ENCODE measurements around the gene APBB3. TPM values are rescaled to one million over a fixed set of nuclear protein-coding genes. Genes with fewer than 3 reads are reported as not detected.

The APBB3 gene
- total RNA-seq, 1 donor from 2014 or later, result 6.7 TPM

- peak; percentile 65 to 74 for DNase-seq (ENCODE audit: low read depth in 2 of 2)
Measured at GRCh38 chr5:140575309-140575708, 10.9 kb upstream of the APBB3 start.

DNA sequence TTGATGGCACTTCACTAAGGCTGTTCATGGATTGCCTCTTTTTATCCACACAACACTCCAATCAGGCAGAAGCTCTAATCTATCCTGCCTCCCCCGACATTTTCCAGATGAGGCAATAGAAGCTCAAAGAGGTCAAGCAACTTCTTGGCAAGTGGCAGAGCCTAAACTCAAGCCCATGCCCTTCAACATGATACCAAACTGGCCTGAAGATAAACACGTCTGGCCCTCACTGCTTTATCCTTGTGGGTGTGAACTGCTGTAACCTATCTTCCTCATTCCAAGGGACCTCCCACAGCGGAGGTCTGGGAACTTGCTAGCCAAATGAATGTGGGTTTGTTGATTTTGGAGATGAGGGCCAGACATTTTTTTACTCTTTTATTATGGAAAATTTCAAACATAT is 9.8 kb upstream of the APBB3 start:
- peak in 1 of 2 donors; percentile 89 for DNase-seq (ENCODE audit: low read depth in 2 of 2)

DNA sequence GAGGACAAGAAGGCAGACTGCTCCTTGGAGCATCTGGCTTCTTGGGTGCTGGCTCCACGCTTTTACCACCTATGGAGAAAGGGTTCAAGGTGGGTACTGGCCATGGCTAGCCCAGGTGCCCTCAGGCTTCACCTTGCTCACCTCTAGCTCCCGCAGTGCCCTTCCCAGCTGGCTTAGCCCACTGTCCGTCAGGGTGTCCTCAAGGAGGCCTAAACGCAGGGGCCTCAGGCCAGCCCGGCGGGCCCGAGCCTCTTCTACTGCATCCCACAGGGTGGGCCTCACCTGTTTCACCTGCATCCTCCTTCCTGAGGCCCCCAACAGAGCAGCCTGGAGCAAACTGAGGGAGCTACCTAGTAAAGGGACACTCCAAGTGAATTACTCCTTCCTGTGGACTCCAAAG is 9.3 kb upstream of the APBB3 start:
- DNase-seq (ENCODE audit: low read depth in 2 of 2), result no peak

- DNase-seq (ENCODE audit: low read depth in 2 of 2), result no peak
Measured at GRCh38 chr5:140571105-140571504, 6.7 kb upstream of the APBB3 start.

- DNase-seq (ENCODE audit: low read depth in 2 of 2), result no peak
Measured at GRCh38 chr5:140570488-140570887, 6.1 kb upstream of the APBB3 start.

DNA sequence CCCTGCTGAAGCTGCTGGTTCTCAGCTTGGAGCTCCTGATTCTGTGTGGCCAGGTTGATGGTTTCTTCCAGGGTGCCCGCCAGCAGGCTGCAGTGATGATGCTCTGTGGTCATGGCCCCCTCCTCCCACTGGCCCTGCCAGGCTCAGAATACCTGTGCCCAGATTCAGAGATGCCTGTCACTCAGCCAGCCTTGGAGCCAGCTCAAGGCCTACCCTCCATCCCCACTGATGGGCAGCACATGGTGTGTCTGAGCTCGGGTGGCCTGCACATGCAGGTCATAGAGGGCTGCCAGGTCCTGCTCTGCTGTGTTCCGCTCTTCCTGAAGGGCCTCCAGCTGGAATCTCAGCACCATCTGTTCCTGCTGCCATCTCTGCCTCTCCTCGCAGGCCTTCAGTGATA is 5.7 kb upstream of the APBB3 start:
- DNase-seq (ENCODE audit: low read depth in 2 of 2), result no peak

- peak in 1 of 2 donors; percentile 63 for DNase-seq (ENCODE audit: low read depth in 2 of 2)
Measured at GRCh38 chr5:140569197-140569596, 4.8 kb upstream of the APBB3 start.

DNA sequence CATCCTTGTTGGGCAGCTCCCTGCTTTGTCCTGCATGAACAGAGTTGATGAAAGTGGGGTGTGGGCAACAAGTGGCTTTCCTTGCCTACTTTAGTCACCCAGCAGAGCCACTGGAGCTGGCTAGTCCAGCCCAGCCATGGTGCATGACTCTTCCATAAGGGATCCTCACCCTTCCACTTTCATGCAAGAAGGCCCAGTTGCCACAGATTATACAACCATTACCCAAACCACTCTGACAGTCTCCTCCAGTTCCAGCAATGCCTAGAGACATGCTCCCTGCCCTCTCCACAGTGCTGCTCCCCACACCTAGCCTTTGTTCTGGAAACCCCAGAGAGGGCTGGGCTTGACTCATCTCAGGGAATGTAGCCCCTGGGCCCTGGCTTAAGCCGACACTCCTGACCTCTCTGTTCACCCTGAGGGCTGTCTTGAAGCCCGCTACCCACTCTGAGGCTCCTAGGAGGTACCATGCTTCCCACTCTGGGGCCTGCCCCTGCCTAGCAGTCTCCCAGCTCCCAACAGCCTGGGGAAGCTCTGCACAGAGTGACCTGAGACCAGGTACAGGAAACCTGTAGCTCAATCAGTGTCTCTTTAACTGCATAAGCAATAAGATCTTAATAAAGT is 4.2 kb upstream of the APBB3 start:
- no peak for DNase-seq (ENCODE audit: low read depth in 2 of 2)

DNA sequence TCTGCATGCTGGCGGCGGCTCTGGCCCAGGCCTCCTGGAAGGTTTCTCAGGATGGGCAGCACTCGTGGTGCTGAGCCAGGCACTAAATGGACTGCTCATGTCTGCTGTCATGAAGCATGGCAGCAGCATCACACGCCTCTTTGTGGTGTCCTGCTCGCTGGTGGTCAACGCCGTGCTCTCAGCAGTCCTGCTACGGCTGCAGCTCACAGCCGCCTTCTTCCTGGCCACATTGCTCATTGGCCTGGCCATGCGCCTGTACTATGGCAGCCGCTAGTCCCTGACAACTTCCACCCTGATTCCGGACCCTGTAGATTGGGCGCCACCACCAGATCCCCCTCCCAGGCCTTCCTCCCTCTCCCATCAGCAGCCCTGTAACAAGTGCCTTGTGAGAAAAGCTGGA is 3.5 kb upstream of the APBB3 start:
- DNase-seq (ENCODE audit: low read depth in 2 of 2), result no peak

DNA sequence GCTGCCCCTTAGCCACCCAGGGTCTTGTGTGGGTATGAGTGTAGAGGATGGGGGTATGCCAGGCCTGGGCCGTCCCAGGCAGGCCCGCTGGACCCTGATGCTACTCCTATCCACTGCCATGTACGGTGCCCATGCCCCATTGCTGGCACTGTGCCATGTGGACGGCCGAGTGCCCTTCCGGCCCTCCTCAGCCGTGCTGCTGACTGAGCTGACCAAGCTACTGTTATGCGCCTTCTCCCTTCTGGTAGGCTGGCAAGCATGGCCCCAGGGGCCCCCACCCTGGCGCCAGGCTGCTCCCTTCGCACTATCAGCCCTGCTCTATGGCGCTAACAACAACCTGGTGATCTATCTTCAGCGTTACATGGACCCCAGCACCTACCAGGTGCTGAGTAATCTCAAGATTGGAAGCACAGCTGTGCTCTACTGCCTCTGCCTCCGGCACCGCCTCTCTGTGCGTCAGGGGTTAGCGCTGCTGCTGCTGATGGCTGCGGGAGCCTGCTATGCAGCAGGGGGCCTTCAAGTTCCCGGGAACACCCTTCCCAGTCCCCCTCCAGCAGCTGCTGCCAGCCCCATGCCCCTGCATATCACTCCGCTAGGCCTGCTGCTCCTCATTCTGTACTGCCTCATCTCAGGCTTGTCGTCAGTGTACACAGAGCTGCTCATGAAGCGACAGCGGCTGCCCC is 2.9 kb upstream of the APBB3 start:
- no peak for DNase-seq (ENCODE audit: low read depth in 2 of 2)

- no peak for DNase-seq (ENCODE audit: low read depth in 2 of 2)
Measured at GRCh38 chr5:140566665-140567064, 2.3 kb upstream of the APBB3 start.

DNA sequence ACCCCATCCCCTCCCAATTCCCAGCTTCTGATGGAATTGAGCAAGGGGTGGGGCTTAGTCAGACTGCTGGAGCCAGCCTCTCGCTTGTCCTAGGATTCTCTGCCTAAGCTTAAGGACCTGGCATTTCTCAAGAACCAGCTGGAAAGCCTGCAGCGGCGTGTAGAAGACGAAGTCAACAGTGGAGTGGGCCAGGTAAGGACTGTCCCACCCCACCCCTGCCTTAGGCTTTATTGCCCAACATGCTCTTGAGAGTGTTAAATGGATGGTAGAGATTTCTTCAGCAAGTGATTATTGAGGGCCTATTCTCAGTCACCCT is 1.3 kb upstream of the APBB3 start:
- no peak for DNase-seq (ENCODE audit: low read depth in 2 of 2)

- peak; percentile 37 to 61 for DNase-seq (ENCODE audit: low read depth in 2 of 2)
Measured at GRCh38 chr5:140565024-140565779, 804 bp upstream of the APBB3 start.

GRCh38 chr5:140563596-140563995 is 802 bp downstream of the APBB3 start:
- DNase-seq (ENCODE audit: low read depth in 2 of 2), result no peak

GRCh38 chr5:140561753-140562523 is 2.5 kb downstream of the APBB3 start:
- DNase-seq (ENCODE audit: low read depth in 2 of 2), result no peak

DNA sequence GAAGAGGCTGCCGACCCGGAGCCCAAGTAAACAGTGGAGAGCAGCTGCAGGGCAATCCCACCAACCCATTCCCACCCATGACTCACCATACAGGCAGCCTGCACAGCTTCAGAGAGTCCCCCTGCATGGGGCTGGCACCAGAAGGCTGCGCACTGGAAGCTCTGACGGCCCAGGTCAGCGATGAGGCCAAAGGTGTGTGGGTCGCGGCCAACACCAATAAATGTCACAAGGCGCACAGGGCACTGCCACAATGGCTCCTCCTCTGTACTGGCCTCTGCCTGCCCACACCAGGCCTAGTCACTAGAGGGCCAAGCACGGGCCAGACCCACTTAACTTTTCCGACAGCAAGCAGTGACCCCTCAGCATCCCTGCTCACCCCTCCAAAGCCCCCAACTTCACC is 4.2 kb downstream of the APBB3 start:
- no peak for DNase-seq (ENCODE audit: low read depth in 2 of 2)

- no peak for DNase-seq (ENCODE audit: low read depth in 2 of 2)
Measured at GRCh38 chr5:140558542-140558941, 5.9 kb downstream of the APBB3 start.

DNA sequence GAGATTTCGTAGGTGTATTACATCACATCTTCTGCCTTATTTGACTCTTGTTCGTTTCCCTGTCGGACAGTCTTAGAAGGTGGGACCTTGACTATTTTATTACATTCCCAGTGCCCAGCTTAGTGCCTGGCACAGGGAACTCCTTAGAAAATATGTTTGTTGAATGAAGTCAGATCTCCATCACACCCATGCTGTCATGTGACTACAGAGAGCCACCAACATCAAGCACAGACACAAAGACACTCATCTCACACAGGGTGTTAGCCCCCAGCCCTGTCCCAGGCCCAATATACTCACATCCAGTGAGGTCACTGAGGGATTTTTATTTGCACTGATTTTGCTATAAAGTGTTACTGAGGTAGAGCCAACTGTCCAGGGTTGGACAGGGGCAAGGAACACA is 6.4 kb downstream of the APBB3 start:
- no peak for DNase-seq (ENCODE audit: low read depth in 2 of 2)

- DNase-seq (ENCODE audit: low read depth in 2 of 2), result peak; percentile 91
Measured at GRCh38 chr5:140557136-140557805, 7.1 kb downstream of the APBB3 start, which contains the start of gene SRA1. SRA1 (minus strand) TSS chr5:140557473; CDS start chr5:140557452, 21 bp downstream.

GRCh38 chr5:140556438-140556837 is 8.0 kb downstream of the APBB3 start:
- DNase-seq (ENCODE audit: low read depth in 2 of 2), result peak; percentile 49 to 51

DNA sequence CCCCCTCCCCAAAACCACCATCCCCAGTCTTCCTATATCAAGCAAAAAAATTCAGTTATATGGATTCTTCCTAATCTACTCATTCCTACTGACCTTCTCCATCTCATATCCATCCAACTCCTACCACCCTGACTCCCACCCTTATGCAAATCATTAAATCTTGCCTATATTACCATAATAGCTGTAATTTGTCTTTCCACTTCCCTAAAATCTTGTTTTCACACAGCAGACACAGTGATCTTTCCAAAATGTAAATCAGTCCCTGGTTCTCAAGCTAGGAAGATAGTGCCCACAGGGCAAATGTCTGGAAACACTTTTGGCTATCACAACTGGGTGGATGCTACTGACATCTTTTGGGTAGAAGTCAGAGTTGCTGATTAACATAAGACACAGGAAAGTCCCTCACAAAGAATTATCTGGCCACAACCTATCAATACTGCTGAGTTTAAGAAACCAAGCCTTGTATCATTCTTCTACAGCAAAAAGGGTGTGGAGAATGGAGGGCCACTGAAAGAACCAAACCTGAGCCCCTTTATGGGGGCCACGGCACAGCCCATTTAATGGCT is 8.6 kb downstream of the APBB3 start:
- DNase-seq (ENCODE audit: low read depth in 2 of 2), result no peak

Measured in lung microvascular endothelial cell (primary cell).